ENCODE data around the gene ATP2A3.

DNA sequence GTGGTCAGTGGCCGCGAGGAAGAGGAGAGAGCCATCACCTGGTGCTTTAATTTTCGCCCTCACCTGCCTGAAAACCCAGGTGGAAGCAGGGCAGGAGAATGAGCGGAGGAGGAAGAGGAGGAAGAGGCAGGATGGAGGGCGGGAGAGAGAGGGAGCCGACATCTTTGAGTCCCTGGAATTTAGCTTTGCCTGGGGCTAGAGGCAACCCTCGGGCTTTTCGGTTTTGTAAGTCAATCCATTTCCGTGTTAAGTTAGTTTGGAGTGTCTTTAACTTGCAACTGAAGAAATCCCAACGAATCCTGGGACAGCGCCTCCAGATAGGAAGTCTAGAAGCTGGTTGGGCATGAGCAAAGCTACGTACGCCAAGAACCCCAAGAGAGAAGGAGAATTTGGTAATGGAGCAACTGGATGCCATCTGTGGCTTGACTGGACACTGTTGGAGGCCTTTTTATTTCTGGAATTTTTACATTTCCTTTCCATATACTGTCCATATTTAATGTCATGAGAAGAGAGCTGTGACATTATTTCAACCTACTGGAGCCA, 36.9 kb upstream of the ATP2A3 start:
- TF ChIP-seq, protein P1, sequence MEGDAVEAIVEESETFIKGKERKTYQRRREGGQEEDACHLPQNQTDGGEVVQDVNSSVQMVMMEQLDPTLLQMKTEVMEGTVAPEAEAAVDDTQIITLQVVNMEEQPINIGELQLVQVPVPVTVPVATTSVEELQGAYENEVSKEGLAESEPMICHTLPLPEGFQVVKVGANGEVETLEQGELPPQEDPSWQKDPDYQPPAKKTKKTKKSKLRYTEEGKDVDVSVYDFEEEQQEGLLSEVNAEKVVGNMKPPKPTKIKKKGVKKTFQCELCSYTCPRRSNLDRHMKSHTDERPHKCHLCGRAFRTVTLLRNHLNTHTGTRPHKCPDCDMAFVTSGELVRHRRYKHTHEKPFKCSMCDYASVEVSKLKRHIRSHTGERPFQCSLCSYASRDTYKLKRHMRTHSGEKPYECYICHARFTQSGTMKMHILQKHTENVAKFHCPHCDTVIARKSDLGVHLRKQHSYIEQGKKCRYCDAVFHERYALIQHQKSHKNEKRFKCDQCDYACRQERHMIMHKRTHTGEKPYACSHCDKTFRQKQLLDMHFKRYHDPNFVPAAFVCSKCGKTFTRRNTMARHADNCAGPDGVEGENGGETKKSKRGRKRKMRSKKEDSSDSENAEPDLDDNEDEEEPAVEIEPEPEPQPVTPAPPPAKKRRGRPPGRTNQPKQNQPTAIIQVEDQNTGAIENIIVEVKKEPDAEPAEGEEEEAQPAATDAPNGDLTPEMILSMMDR (IDR thresholded peaks at IDR 0.05) = no peak
- no peak for TF ChIP-seq POLR2A (IDR thresholded peaks at IDR 0.05)
